NT2/D1 (cell line): Measurements from ENCODE around the gene PRKCH.

Source experiments
- YY1 ChIP-seq: IDR thresholded peaks from 2 replicates; pipeline ENCODE4 v1.6.1; 2011; ENCODE audit not compliant: insufficient read length, insufficient read depth
- ZNF274 ChIP-seq: IDR thresholded peaks from 2 replicates; pipeline ENCODE4 v1.6.1; 2011; ENCODE audit warnings: mild to moderate bottlenecking, low read depth, low read length

- TF ChIP-seq YY1 (no peak), ZNF274 (no peak)
Observed at GRCh38 chr14:61570549-61571290, 249.3 kb downstream of the PRKCH start.
